Measurements from ENCODE around the gene SLC15A4. TPM values are rescaled to one million over a fixed set of nuclear protein-coding genes. Genes with fewer than 3 reads are reported as not detected.

The SLC15A4 gene
- polyA plus RNA-seq, 1 of the 3 experiments (the other 2 are of a cell fraction), result 14.5 TPM

GRCh38 chr12:128813883-128814282 lies 9.9 kb downstream of the SLC15A4 start (continued):
- TF ChIP-seq PBX3 (IDR thresholded peaks at IDR 0.05), result no peak

- 100% methylated on average over 7 of the region's 10 CpGs for WGBS (ENCODE audit: low lambda C conversion rate)
- H3K27me3 ChIP-seq (ENCODE audit: insufficient read depth), result no peaks in the 10 kb centered on the region
- no peaks in the 10 kb centered on the region for H3K9me3 ChIP-seq
- CTCF ChIA-PET, result no interaction called here
- TF ChIP-seq ELF1 (IDR thresholded peaks at IDR 0.05) (no peak), SMC3 (IDR thresholded peaks at IDR 0.05; ENCODE audit: low read depth, low read length) (no peak), EZH2phosphoT487 (IDR thresholded peaks at IDR 0.05; ENCODE audit: borderline replicate concordance, low read depth) (no peak), PBX3 (IDR thresholded peaks at IDR 0.05) (no peak), USF1 (IDR thresholded peaks at IDR 0.05; ENCODE audit: borderline replicate concordance, low read depth) (no peak), GATA2 (CRISPR knock-in tag; IDR thresholded peaks at IDR 0.05) (no peak), GABPA (IDR thresholded peaks at IDR 0.05; ENCODE audit: low read depth) (no peak), IRF3 (IDR thresholded peaks at IDR 0.05; ENCODE audit: low read depth, low read length) (no peak), USF2 (IDR thresholded peaks at IDR 0.05; ENCODE audit: borderline replicate concordance, low read depth, low read length) (no peak), MEF2A (IDR thresholded peaks at IDR 0.05; ENCODE audit: borderline replicate concordance, low read depth) (no peak), FOXJ3 (CRISPR knock-in tag; IDR thresholded peaks at IDR 0.05) (no peak), RAD21 (IDR thresholded peaks at IDR 0.05; ENCODE audit: low read length) (no peak), SIN3A (IDR thresholded peaks at IDR 0.05; ENCODE audit: borderline replicate concordance, low read depth, low read length) (no peak), RCOR1 (IDR thresholded peaks at IDR 0.05; ENCODE audit: low read length) (no peak), POLR2AphosphoS5 (IDR thresholded peaks at IDR 0.05; ENCODE audit: low read depth, low read length) (no peak)
- H3K4me1 ChIP-seq (ENCODE audit: control insufficient read depth in 1 of 2, insufficient read depth in 2 of 2, low read depth in 1 of 2, low read length in 1 of 2), result peaks cover 6 to 15% of the 10 kb centered on the region in 2 experiments; a peak in 2 of 4 replicates
- H2AFZ ChIP-seq (ENCODE audit: low read depth), result no peak overlapping the region
- no peak for DNase-seq
- no peak overlapping the region for H3K4me3 ChIP-seq (ENCODE audit: low read depth in 2 of 2, low read length in 1 of 2)
- H3K9ac ChIP-seq, result no peak overlapping the region
- no peaks in the 10 kb centered on the region for H3K9me2 ChIP-seq
- peaks cover 30 to 32% of the 10 kb centered on the region in 2 experiments for H3K36me3 ChIP-seq (replicated peaks in 1 of 2; ENCODE audit: control insufficient read depth in 1 of 2, insufficient read depth in 2 of 2, low read length in 1 of 2)
- H3F3A ChIP-seq (replicated peaks; ENCODE audit: insufficient read depth), result no peaks in the 10 kb centered on the region
- H3K79me2 ChIP-seq (ENCODE audit: insufficient read depth), result peaks cover 89% of the 10 kb centered on the region
- POLR2A ChIA-PET, result no interaction called here
- no peak overlapping the region for H3K27ac ChIP-seq (ENCODE audit: low read depth in 2 of 2, low read length in 1 of 2)
- H4K20me1 ChIP-seq (ENCODE audit: insufficient read depth), result peaks cover 32% of the 10 kb centered on the region; the same call in 1 of the 2 replicates
- H3K4me2 ChIP-seq, result no peak overlapping the region
Observed at GRCh38 chr12:128813392-128813791, 10.4 kb downstream of the SLC15A4 start.

Measured in SK-N-SH (cell line).